K562 (cell line): ENCODE data around the gene MAP2K7. TPM values are rescaled to one million over a fixed set of nuclear protein-coding genes. Genes with fewer than 3 reads are reported as not detected.
A peak's percentile ranks its signal among the peaks of the same experiment; 100 is the strongest.

Source experiments
- CCNT2 ChIP-seq: IDR thresholded peaks from 2 replicates; pipeline ENCODE4 v1.6.1; 2011; ENCODE audit warnings: borderline replicate concordance, low read depth, mild to moderate bottlenecking, moderate library complexity, mixed read lengths, low read length; ENCODE audit not compliant: insufficient read length; ENCODE audit errors: extremely low read depth
- CSDE1 ChIP-seq, 2 experiments: fragments of 450-650 bp; IDR thresholded peaks; 2 replicates each; pipeline ENCODE4 v1.6.1; 2016; ENCODE audit warnings: mild to moderate bottlenecking in 1 of 2
- CTCFL ChIP-seq: IDR thresholded peaks from 2 replicates; pipeline ENCODE4 v1.6.1; 2011; ENCODE audit warnings: borderline replicate concordance, low read depth, mild to moderate bottlenecking, moderate library complexity, low read length; ENCODE audit not compliant: insufficient read depth, poor library complexity, severe bottlenecking
- ETS1 ChIP-seq: conservative IDR thresholded peaks from 2 replicates; pipeline ENCODE4 v1.6.1; 2011; ENCODE audit warnings: low read depth, mild to moderate bottlenecking, low read length; ENCODE audit not compliant: control insufficient read depth
- GABPB1 ChIP-seq: sonication (generic); formaldehyde crosslinking; IDR thresholded peaks from 2 replicates; pipeline ENCODE4 v1.8.0; 2022; ENCODE audit warnings: mild to moderate bottlenecking, missing genetic modification reagents
- HOMEZ ChIP-seq: fragments of 250-450 bp; sonication (Bioruptor Pico); IDR thresholded peaks from 2 replicates; pipeline ENCODE4 v1.4.0; 2020; ENCODE audit warnings: mild to moderate bottlenecking, moderate library complexity
- NELFE ChIP-seq: IDR thresholded peaks from 2 replicates; pipeline ENCODE4 v1.6.1; 2011; ENCODE audit warnings: mild to moderate bottlenecking; ENCODE audit not compliant: insufficient read depth, insufficient read length
- RBFOX2 ChIP-seq: fragments of 200-400 bp; formaldehyde crosslinking; IDR thresholded peaks from 2 replicates; pipeline ENCODE4 v1.6.1; 2017; ENCODE audit warnings: low read depth, mild to moderate bottlenecking, low read length, moderate library complexity
- ZNF133 ChIP-seq: fragments of 250-450 bp; sonication (Bioruptor Pico); IDR thresholded peaks from 2 replicates; pipeline ENCODE4 v1.4.0; 2020; ENCODE audit warnings: mild to moderate bottlenecking
- ZNF217 ChIP-seq: sonication (generic); formaldehyde crosslinking; IDR thresholded peaks from 2 replicates; pipeline ENCODE4 v1.8.0; 2022; ENCODE audit warnings: mild to moderate bottlenecking, missing genetic modification reagents
- ZNF253 ChIP-seq: fragments of 250-450 bp; sonication (Bioruptor Pico); conservative IDR thresholded peaks from 2 replicates; pipeline ENCODE4 v1.6.1; 2021; ENCODE audit warnings: mild to moderate bottlenecking
- ZNF436 ChIP-seq: fragments of 250-450, 450-650 bp; sonication (Bioruptor Pico); formaldehyde crosslinking; IDR thresholded peaks from 2 replicates; pipeline ENCODE4 v1.7.0; 2020; ENCODE audit warnings: mild to moderate bottlenecking
- ZNF639 ChIP-seq, 2 experiments: fragments of 200-800 bp in 1 of 2; sonication (Bioruptor generic) in 1 of 2; sonication (generic) in 1 of 2; formaldehyde crosslinking in 1 of 2; IDR thresholded peaks in 1 of 2; conservative IDR thresholded peaks in 1 of 2; 2 replicates each; pipeline versions ENCODE4 v1.5.0 to v1.6.1; 2016 to 2020; ENCODE audit warnings: missing compliant biosample characterization in 1 of 2, missing genetic modification characterization in 1 of 2, missing genetic modification reagents in 1 of 2
- ZNF740 ChIP-seq, 3 experiments: fragments of 200-800 bp in 1 of 3; sonication (Bioruptor generic) in 1 of 3; sonication (generic) in 1 of 3; formaldehyde crosslinking in 1 of 3; IDR thresholded peaks; 2 replicates each; pipeline versions ENCODE4 v1.6.1 to v1.8.0; 2016 to 2022; ENCODE audit warnings: mild to moderate bottlenecking in 2 of 3, missing compliant biosample characterization in 2 of 3, missing genetic modification characterization in 2 of 3, missing genetic modification reagents in 1 of 3
- ZNF75A ChIP-seq: fragments of 450-650 bp; formaldehyde crosslinking; IDR thresholded peaks from 2 replicates; pipeline ENCODE4 v1.4.0; 2020; ENCODE audit warnings: mild to moderate bottlenecking
- polyA plus RNA-seq, 8 experiments: library from polyadenylated mRNA; depleted of rRNA in 4 of 8; stranded (reverse) in 5 of 8; unstranded in 3 of 8; fragments of >200 nt; fragmentation: Nextera tagmentation in 2 of 8; fragmentation: Illumina TruSeq in 1 of 8; extraction: Ambion mirVana in 2 of 8; extraction: Trizol in 1 of 8; gene quantifications; 2 replicates each; pipeline versions ENCODE4 v1.2.1 to v1.2.3, GENCODE V29; 2011 to 2014; ENCODE audit warnings: inconsistent platforms in 1 of 8, missing spikeins in 1 of 8
- total RNA-seq, 7 experiments: library from RNA; depleted of rRNA in 6 of 7; stranded (reverse); fragments of >200 nt in 6 of 7; fragmentation: Illumina TruSeq in 2 of 7; extraction: Trizol in 2 of 7; gene quantifications; 2 replicates each; pipeline versions ENCODE4 v1.2.1 to v1.2.3, GENCODE V29; 2011 to 2021; ENCODE audit warnings: low replicate concordance in 1 of 7

MAP2K7 gene
- total and polyA plus RNA-seq, 9 of the 15 experiments (the other 6 are each of a cell fraction or from before 2014, with no cell fraction given), result 0.51 to 45.8 (median 14.1) TPM

GRCh38 chr19:7927605-7928333 is 24.1 kb downstream of the MAP2K7 start (continued):
- TF ChIP-seq HOMEZ (CRISPR knock-in tag) (no peak), CTCFL (no peak), ZNF740 (CRISPR knock-in tag; IDR thresholded peaks at IDR 0.05) (no peak), ZNF740 (tag; IDR thresholded peaks at IDR 0.05) (no peak), ETS1 (no peak), ZNF133 (CRISPR knock-in tag) (no peak), CCNT2 (peak; percentile 37), ZNF639 (CRISPR knock-in tag; conservative IDR thresholded peaks at IDR 0.05 in 1 of 2, IDR thresholded peaks at IDR 0.05 in 1 of 2) (no peak), ZNF217 (CRISPR knock-in tag) (no peak), ZNF253 (CRISPR knock-in tag) (no peak), RBFOX2 (peak; percentile 65), ZNF436 (CRISPR knock-in tag) (no peak), ZNF75A (no peak), GABPB1 (CRISPR knock-in tag) (no peak), CSDE1 (IDR thresholded peaks at IDR 0.05) (no peak), NELFE (no peak)
